GM21529 (cell line): ENCODE measurements around the gene CLTRN.
"Not testable (repeated sequence)": the region's sequence is repeated elsewhere in the genome, so short reads cannot be mapped to it uniquely, and the experiment has no call there.

Experiments used
- ATAC-seq: cut with Tn5 transposase; IDR thresholded peaks from one replicate; pipeline ENCODE4 v1.9.1; 2021; ENCODE audit not compliant: unreplicated experiment

CLTRN gene

DNA sequence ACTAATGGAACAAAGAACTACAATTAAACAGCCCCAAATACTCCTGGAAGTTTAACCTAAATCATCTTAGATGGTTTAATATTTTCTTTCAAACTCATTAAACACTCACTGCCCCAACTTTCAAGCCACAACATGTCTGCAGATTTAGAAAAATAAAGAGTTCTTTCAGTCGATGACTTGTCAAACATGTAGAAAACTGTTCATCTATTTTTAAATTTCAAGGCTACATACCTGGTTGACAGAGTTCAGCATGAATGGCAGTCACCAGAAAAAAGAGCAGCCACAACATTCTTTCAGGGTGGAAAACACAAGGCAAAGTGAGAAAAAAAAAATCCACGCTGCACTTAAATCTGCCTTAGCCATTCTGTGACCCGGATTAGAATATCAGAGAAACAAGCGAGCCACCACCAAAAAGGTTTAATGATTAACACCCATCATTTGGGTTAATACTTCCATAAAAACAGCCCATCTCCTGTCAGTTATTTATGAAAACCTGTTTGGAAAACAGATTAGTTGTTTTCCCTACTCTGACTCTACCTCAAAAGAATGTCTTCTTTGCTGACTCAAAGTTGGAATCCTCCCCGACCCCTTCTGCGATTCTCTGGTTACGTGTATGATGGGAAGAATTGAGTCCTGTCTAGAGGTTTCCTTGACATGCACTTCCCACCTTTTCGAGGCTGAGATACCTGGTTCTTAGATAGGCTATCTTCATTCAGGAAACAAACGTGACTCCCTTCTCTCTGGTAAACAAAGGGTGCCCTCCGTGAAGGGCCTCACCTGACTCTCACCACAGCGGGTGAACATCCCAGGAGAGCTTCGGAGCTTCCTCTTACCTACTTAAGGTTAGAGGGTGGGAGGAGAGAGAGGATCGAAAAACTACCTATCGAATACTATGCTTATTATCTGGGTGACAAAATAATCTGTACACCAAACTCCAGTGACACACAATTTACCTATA is at the start of gene CLTRN:
CLTRN (minus strand) TSS at position 319 of the 958 bp plus-strand sequence; CDS start at position 289, 30 bp downstream.
- no peak for ATAC-seq

GRCh38 chrX:15704273-15704672 is 39.7 kb upstream of the CLTRN start:
- ATAC-seq = not testable (repeated sequence)

DNA sequence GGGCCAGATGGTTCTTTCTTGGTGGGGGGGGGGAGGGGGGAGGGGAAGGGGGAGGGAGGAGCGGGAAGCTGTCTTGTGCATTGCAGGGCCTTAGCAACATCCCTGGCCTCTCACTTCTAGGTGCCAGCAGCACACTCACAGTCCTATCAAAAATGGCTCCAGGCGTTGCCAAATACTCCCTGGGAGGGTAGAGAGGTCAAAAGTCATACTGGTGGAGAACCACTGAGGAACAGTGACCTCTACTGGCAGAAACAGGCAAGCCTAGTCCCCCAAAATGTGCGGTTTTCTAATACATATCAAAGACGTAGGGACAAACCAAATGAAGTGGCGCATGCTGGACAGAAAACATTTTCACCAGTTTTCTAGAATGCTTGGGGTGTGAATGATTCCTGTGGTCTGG is 39.2 kb upstream of the CLTRN start:
- peak; percentile 71 for ATAC-seq

DNA sequence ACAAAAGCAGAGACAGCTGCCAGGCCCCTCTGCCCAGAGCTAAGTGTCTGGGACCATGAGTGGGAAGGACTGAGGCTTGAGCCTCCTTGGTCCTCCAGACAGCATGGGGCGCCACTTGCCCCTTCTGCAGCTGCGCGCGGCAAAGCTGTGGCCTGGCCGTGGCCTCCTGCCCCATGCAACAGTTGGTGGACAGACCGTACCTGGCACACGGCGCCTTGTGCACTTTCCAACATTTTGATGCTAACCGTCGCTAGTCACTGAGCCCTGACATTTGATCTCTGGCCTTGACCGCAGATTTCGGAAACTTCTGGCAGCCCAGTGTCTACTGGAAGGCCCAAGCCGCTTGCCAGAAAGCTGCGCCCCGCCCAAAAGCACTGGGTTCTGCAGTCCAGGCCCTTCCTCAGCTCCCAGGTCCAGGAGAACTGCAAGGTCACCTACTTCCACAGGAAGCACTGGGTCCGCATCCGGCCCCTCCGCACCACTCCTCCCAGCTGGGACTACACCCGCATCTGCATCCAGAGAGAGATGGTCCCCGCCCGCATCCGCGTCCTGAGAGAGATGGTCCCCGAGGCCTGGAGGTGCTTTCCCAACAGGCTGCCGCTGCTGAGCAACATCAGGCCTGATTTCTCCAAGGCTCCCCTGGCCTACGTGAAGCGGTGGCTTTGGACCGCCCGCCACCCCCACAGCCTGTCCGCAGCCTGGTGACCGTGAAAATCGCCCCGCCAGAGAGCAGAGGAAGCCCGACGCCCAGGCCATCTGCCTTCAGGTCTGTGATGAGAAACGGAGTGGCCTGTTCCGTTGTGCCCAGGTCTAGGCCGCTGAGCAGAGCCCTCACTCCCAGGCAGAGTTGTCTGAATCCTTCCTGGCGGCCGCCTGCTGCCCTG is 38.1 kb upstream of the CLTRN start:
- ATAC-seq = no peak

- ATAC-seq = no peak
Measured at GRCh38 chrX:15696516-15696915, 31.9 kb upstream of the CLTRN start.

GRCh38 chrX:15694941-15695451 is 30.4 kb upstream of the CLTRN start:
- ATAC-seq = no peak

- peak; percentile 98 for ATAC-seq
Measured at GRCh38 chrX:15686818-15687685, 22.4 kb upstream of the CLTRN start.

DNA sequence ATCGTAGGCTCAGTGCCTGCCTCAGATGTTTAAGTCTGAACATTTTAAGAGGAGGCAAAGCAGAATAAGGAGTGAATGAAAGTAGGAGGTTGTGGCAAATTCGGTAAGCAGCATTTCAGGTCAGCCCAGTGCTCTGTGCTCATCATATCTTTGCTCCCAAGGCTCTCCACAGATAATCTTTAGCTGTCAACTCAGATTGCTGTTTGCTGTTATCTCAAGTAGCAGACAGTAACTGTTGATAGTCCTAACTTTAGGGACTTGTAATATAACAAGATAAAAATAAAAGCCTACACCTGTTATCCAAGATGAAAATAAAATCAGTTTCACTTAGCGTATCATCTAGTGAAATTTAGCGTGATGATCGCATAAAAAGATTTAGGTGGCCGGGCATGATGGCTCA is 18.6 kb upstream of the CLTRN start:
- ATAC-seq = no peak

GRCh38 chrX:15681433-15681832 is 16.8 kb upstream of the CLTRN start:
- ATAC-seq = no peak

DNA sequence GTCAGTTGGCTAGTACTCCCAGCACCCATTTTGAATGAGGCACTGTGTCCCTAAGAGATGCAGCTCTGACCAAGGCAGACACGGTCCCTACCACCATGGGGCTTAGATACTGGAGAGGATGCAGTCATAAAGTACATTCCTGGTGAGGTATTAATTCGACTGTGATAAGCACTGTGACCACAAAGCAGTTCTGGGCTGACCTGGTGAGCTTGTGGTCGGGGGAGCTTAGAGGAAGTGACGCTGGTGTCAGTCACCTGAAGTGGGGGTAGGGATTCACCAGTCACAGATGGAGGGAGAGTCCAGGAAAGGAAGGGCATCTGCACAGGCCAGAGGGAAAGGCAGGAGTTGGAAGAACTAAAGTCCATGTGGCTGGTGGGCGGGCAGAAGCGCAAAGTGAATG is 15.8 kb upstream of the CLTRN start:
- no peak for ATAC-seq

- no peak for ATAC-seq
Measured at GRCh38 chrX:15679246-15679645, 14.6 kb upstream of the CLTRN start.

DNA sequence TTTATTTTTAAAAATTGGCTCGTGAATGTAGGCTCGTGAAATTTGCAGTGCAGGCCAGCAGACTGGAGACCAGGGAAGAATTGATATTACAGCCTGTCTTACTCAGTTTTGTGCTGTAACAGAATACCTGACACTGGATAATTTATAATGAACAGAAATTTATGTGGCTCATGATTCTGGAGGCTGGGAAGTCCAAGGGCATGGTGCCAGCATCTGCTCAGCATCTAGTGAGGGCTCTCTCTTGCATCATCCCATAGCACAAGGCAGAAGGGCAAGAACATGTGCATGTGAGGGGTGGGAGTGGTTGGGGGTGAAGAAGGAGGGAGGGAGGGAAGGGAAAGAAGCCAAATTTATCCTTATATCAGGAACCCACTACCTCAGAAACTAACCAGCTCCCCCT is 13.7 kb upstream of the CLTRN start:
- no peak for ATAC-seq

GRCh38 chrX:15676886-15677285 is 12.3 kb upstream of the CLTRN start:
- ATAC-seq = no peak

DNA sequence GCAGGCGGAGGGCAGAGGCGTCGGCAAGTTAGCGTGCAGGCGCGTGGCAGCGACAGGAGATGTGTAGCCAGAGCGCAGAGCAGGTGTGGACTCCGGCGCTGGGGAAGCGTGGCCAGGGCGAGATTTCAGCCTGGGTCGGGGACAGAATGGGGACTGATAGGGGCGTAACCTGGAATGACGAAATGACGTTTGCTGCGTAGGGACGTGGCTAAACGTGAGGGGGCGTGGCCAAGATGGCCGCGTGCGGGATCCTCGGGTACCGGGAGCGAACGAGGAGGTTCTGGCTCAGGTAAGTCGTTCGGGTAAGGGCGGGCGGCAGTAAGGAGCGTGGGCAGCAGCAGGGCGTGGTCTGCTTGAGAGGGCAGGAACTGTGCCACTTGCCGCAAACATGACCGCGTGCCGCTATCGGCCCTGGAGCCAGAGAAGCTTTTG is 10.9 kb upstream of the CLTRN start:
- ATAC-seq = peak; percentile 72

DNA sequence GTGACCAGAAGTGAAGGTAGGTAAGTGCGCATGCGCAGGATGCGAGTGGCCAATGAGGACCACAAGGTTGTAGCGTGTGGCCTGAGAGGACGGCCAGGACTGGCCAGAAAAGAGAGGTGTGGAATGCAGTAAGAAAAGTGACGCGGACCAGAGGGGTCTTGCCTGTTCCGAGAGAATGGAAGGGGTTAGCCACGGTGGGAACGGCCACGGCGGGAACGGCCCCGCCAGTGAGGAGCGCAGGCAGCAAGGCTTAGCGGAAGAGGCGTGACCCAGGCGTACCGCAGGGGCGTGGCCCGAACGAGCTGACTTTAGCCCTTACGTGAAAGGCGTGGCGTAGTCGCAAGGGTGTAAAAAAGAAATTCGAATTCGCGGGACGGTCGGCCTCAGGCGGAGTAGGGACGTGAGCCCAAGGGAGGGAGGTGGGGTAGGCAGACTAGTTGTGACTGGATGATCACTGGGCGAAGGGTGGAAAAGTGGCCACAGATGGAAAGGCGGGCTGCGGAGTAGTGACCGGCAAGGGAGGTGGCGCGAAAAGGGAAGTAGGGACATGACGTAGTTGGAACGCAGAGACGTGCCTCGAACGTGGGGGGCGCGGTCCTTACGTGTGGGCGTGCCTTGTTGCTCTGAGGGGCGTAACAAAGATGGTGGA is 10.4 kb upstream of the CLTRN start:
- ATAC-seq = peak; percentile 83

DNA sequence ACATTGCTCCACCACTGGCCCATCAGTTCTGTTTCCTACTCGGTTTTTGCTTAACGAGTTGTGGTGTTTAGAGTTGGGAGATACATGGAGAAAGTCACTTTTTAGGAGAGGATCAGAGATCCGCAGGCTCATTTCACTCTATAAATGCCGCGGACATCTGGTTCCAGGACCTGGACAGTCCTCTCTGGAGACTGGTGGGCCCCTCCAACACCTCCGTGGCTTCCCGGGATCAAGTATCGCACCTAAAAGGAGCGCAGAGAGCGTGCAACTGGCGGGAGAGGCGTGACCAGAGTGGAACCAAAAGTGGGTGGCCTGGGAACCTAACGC is 9.9 kb upstream of the CLTRN start:
- ATAC-seq = no peak

- ATAC-seq = no peak
Measured at GRCh38 chrX:15673970-15674369, 9.4 kb upstream of the CLTRN start.

- no peak for ATAC-seq
Measured at GRCh38 chrX:15672881-15673280, 8.3 kb upstream of the CLTRN start.

DNA sequence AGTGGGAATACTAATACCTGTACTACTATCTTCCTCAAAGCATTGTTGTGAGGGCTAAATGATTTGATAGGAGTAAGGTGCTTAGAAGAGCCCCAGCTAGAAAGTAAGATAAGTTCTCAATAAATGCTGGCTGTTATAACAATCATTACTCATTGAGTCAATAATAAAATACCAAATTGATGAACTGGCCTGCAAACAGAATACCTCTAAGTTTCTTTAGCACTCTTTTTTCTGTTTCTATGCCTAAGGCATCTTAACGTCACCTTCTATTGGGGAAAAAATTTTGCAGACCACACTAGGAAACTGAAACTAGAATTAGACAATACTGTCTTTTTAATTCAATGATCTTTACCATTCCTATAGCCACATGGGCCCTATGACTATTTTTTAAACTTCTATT is 1.2 kb downstream of the CLTRN start:
- no peak for ATAC-seq

- not testable (repeated sequence) for ATAC-seq
Measured at GRCh38 chrX:15654804-15655203, 9.8 kb downstream of the CLTRN start.
